IgD-negative memory B cell (primary cell): ENCODE measurements around the gene NOA1. TPM values are rescaled to one million over a fixed set of nuclear protein-coding genes. Genes with fewer than 3 reads are reported as not detected.

Experiments
- H3K27ac Mint-ChIP-seq, 3 donors: one replicate each; pipeline ENCODE4 v1.8.0; 2020 to 2022; ENCODE audit warnings: mild to moderate bottlenecking in 3 of 3, mixed read lengths in 3 of 3, moderate library complexity in 1 of 3
- H3K27me3 Mint-ChIP-seq: one replicate; pipeline ENCODE4 v1.8.0; 2021; ENCODE audit warnings: mixed read lengths
- H3K36me3 Mint-ChIP-seq: one replicate; pipeline ENCODE4 v1.8.0; 2020; ENCODE audit warnings: mild to moderate bottlenecking, mixed read lengths
- H3K4me1 Mint-ChIP-seq, 3 donors: one replicate each; pipeline ENCODE4 v1.8.0; 2020 to 2022; ENCODE audit warnings: mixed read lengths in 3 of 3, mild to moderate bottlenecking in 1 of 3
- H3K4me3 Mint-ChIP-seq, 4 donors: one replicate each; pipeline ENCODE4 v1.8.0; 2020 to 2022; ENCODE audit warnings: mild to moderate bottlenecking in 4 of 4, mixed read lengths in 4 of 4, moderate library complexity in 3 of 4
- H3K9me3 Mint-ChIP-seq, 3 donors: one replicate each; pipeline ENCODE4 v1.8.0; 2020 to 2021; ENCODE audit warnings: mixed read lengths in 3 of 3, mild to moderate bottlenecking in 1 of 3
- polyA plus RNA-seq: library from polyadenylated mRNA; unstranded; fragments of 300-500 nt; fragmentation: Illumina TruSeq; gene quantifications from one replicate; pipeline ENCODE4 v1.2.3, GENCODE V29; 2021

The NOA1 gene
- 21.2 TPM for polyA plus RNA-seq

- Mint-ChIP-seq H3K27me3 (no peaks in the 10 kb centered on the region), H3K4me1 (peaks cover 31 to 44% (median 37%) of the 10 kb centered on the region in 3 donors), H3K4me3 (peak within 1 kb of the TSS; percentile 94 to 100 (median 99)), H3K9me3 (no peaks in the 10 kb centered on the region), H3K36me3 (peaks cover 21% of the 10 kb centered on the region), H3K27ac (peak within 1 kb of the TSS; percentile 97 to 99 (median 98))
Observed at GRCh38 chr4:56977321-56978012, at the start of gene NOA1. Gene NOA1, minus strand, starts transcription at chr4:56977606. Its CDS starts 21 bp downstream, at chr4:56977585.

- H3K9me3 Mint-ChIP-seq, result no peaks in the 10 kb centered on the region
- peaks cover 4% of the 10 kb centered on the region for H3K36me3 Mint-ChIP-seq
- no peaks in the 10 kb centered on the region for H3K4me1 Mint-ChIP-seq
- H3K4me3 Mint-ChIP-seq, result no peak overlapping the region
- no peak overlapping the region for H3K27ac Mint-ChIP-seq
- no peaks in the 10 kb centered on the region for H3K27me3 Mint-ChIP-seq
Observed at GRCh38 chr4:57023104-57023503, 45.7 kb upstream of the NOA1 start.

GRCh38 chr4:57020467-57021101 lies 43.2 kb upstream of the NOA1 start:
- Mint-ChIP-seq H3K27ac (no peak overlapping the region), H3K9me3 (no peaks in the 10 kb centered on the region)

GRCh38 chr4:57018980-57019379 lies 41.6 kb upstream of the NOA1 start:
- no peaks in the 10 kb centered on the region for H3K27me3 Mint-ChIP-seq
- H3K4me3 Mint-ChIP-seq, result no peak overlapping the region
- H3K9me3 Mint-ChIP-seq, result no peaks in the 10 kb centered on the region
- no peaks in the 10 kb centered on the region for H3K4me1 Mint-ChIP-seq
- no peak overlapping the region for H3K27ac Mint-ChIP-seq
- peaks cover 5% of the 10 kb centered on the region for H3K36me3 Mint-ChIP-seq

More at GRCh38 chr4:57020467-57021101, 43.2 kb upstream of the NOA1 start:
- no peaks in the 10 kb centered on the region for H3K27me3 Mint-ChIP-seq
- H3K4me3 Mint-ChIP-seq, result no peak overlapping the region
- H3K4me1 Mint-ChIP-seq, result no peaks in the 10 kb centered on the region
- peaks cover 4% of the 10 kb centered on the region for H3K36me3 Mint-ChIP-seq

- no peak overlapping the region for H3K27ac Mint-ChIP-seq
- H3K27me3 Mint-ChIP-seq, result no peaks in the 10 kb centered on the region
- H3K4me3 Mint-ChIP-seq, result no peak overlapping the region
- H3K9me3 Mint-ChIP-seq, result no peaks in the 10 kb centered on the region
- H3K4me1 Mint-ChIP-seq, result no peaks in the 10 kb centered on the region
- H3K36me3 Mint-ChIP-seq, result peaks cover 2% of the 10 kb centered on the region
Observed at GRCh38 chr4:57013543-57014120, 36.2 kb upstream of the NOA1 start.

- Mint-ChIP-seq H3K9me3 (no peaks in the 10 kb centered on the region), H3K4me3 (no peak overlapping the region), H3K27ac (no peak overlapping the region), H3K27me3 (no peaks in the 10 kb centered on the region), H3K36me3 (peaks cover 6% of the 10 kb centered on the region), H3K4me1 (peaks cover 0 to 5% (median 3%) of the 10 kb centered on the region in 3 donors)
Observed at GRCh38 chr4:56999751-57000150, 22.3 kb upstream of the NOA1 start.

- Mint-ChIP-seq H3K27me3 (no peaks in the 10 kb centered on the region), H3K36me3 (peaks cover 5% of the 10 kb centered on the region), H3K9me3 (no peaks in the 10 kb centered on the region), H3K4me1 (peaks cover 3 to 13% (median 8%) of the 10 kb centered on the region in 3 donors), H3K27ac (no peak overlapping the region), H3K4me3 (no peak overlapping the region)
Observed at GRCh38 chr4:56995525-56995924, 18.1 kb upstream of the NOA1 start.

GRCh38 chr4:56990109-56990905 lies 12.9 kb upstream of the NOA1 start:
- Mint-ChIP-seq H3K27me3 (no peaks in the 10 kb centered on the region), H3K4me1 (peaks cover 4 to 23% (median 6%) of the 10 kb centered on the region in 3 donors), H3K36me3 (peaks cover 6% of the 10 kb centered on the region), H3K27ac (peak overlapping the region in 1 of 3 donors; percentile 14), H3K4me3 (no peak overlapping the region), H3K9me3 (no peaks in the 10 kb centered on the region)

GRCh38 chr4:56986952-56987351 lies 9.5 kb upstream of the NOA1 start:
- Mint-ChIP-seq H3K36me3 (peaks cover 3% of the 10 kb centered on the region), H3K4me3 (no peak overlapping the region), H3K9me3 (no peaks in the 10 kb centered on the region), H3K27ac (no peak overlapping the region), H3K4me1 (peaks cover 7 to 32% (median 15%) of the 10 kb centered on the region in 3 donors), H3K27me3 (no peaks in the 10 kb centered on the region)

- H3K4me3 Mint-ChIP-seq, result no peak overlapping the region
- H3K9me3 Mint-ChIP-seq, result no peaks in the 10 kb centered on the region
- H3K27ac Mint-ChIP-seq, result no peak overlapping the region
- peaks cover 3% of the 10 kb centered on the region for H3K36me3 Mint-ChIP-seq
- peaks cover 13 to 33% (median 22%) of the 10 kb centered on the region in 3 donors for H3K4me1 Mint-ChIP-seq
- H3K27me3 Mint-ChIP-seq, result no peaks in the 10 kb centered on the region
Observed at GRCh38 chr4:56986192-56986591, 8.8 kb upstream of the NOA1 start.

GRCh38 chr4:56981795-56982201 lies 4.4 kb upstream of the NOA1 start:
- H3K27ac Mint-ChIP-seq, result peak overlapping the region in 2 of 3 donors; percentile 3 to 51
- no peaks in the 10 kb centered on the region for H3K27me3 Mint-ChIP-seq
- H3K4me3 Mint-ChIP-seq, result peak overlapping the region in 2 of 4 donors; percentile 65 to 94
- peaks cover 8% of the 10 kb centered on the region for H3K36me3 Mint-ChIP-seq
- no peaks in the 10 kb centered on the region for H3K9me3 Mint-ChIP-seq
- peaks cover 30 to 38% (median 30%) of the 10 kb centered on the region in 3 donors for H3K4me1 Mint-ChIP-seq

- Mint-ChIP-seq H3K4me1 (peaks cover 36 to 38% (median 38%) of the 10 kb centered on the region in 3 donors), H3K27me3 (no peaks in the 10 kb centered on the region), H3K36me3 (peaks cover 6% of the 10 kb centered on the region), H3K4me3 (peak overlapping the region; percentile 94 to 100 (median 99)), H3K9me3 (no peaks in the 10 kb centered on the region), H3K27ac (peak overlapping the region; percentile 97 to 99 (median 98))
Observed at GRCh38 chr4:56979421-56980072, 2.1 kb upstream of the NOA1 start.

GRCh38 chr4:56978750-56979303 lies 1.4 kb upstream of the NOA1 start, which contains the start of gene POLR2B:
Gene POLR2B, plus strand, starts transcription at chr4:56978896. Its CDS starts 90 bp downstream, at chr4:56978986.
- peak within 1 kb of the TSS; percentile 97 to 99 (median 98) for H3K27ac Mint-ChIP-seq
- H3K9me3 Mint-ChIP-seq, result no peaks in the 10 kb centered on the region
- H3K27me3 Mint-ChIP-seq, result no peaks in the 10 kb centered on the region
- peak within 1 kb of the TSS; percentile 94 to 100 (median 99) for H3K4me3 Mint-ChIP-seq
- peaks cover 9% of the 10 kb centered on the region for H3K36me3 Mint-ChIP-seq
- H3K4me1 Mint-ChIP-seq, result peaks cover 35 to 42% (median 38%) of the 10 kb centered on the region in 3 donors

GRCh38 chr4:56976837-56977320 lies 527 bp downstream of the NOA1 start:
- Mint-ChIP-seq H3K9me3 (no peaks in the 10 kb centered on the region), H3K4me1 (peaks cover 31 to 39% (median 34%) of the 10 kb centered on the region in 3 donors), H3K27ac (peak overlapping the region; percentile 97 to 99 (median 98)), H3K4me3 (peak overlapping the region; percentile 94 to 100 (median 99)), H3K27me3 (no peaks in the 10 kb centered on the region), H3K36me3 (peaks cover 24% of the 10 kb centered on the region)
